Renal pelvis (tissue), 4 donors: ENCODE results near the gene SLX4. TPM values are rescaled to one million over a fixed set of nuclear protein-coding genes. Genes with fewer than 3 reads are reported as not detected.

ENCODE experiments used
- DNase-seq: peaks from one replicate; pipeline ENCODE4 v3.0.0-alpha.2; 2013
- polyA plus RNA-seq, 3 donors: library from polyadenylated mRNA; unstranded; fragments of 120-200 nt; gene quantifications; one replicate each; pipeline ENCODE4 v1.2.1, GENCODE V29; 2013; ENCODE audit not compliant: insufficient read length in 3 of 3

Gene SLX4
- polyA plus RNA-seq, 3 donors = 4.9 to 8.7 (median 7.6) TPM

DNA sequence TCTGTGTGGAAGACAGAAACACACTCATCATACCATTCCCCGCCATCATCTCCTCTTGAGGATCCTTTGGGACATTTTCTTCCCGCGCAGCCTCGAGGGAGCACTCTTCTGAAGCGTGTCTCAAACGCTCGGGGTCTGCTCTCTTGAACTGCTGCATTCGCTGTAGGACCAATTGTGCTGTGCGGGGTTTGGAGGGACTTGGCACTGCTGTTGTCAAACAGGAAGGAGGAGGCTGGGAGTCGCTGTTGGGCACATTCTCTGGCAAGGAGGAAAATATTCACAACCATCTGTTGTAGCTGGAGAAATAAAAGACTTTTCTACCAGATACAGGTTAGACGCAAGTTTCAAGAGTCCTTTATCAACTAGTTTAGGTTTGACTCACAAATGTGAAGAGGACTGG lies 5.0 kb downstream of the SLX4 start:
- DNase-seq = no peak

GRCh38 chr16:3602320-3602653 lies 9.1 kb downstream of the SLX4 start:
- no peak for DNase-seq

DNA sequence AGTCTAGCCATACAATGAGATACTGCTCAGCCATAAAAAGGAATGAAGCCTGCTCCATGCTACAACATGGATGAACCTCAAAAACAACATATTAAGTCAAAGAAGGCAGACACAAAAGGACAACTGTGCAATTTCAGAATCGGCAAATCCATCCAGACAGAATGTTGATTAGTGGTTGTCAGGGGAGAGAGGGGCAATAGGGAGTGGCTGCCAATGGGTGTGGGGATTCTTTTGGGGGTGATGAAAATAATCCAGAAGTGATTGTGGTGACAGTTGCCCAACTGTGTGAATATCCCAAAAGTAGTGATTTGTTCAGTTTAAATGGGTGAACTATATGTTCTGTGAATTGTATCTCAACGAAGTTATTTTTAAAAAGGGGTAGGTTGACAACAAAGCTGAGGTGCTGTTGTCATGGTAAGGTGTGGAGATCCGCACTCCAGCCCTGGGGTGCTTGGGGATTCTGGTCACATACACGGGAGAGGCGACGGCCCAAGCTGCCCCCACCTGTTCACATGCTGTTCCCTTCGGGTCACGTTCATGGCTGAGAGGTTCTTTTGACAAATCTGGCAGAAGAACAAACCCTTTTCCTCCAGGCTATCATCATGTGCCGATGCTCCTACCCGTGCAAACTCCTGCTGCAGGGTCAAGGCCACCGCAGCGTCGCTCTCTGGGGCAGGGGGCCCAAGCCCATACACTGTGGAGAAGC lies 9.6 kb downstream of the SLX4 start:
- no peak for DNase-seq

DNA sequence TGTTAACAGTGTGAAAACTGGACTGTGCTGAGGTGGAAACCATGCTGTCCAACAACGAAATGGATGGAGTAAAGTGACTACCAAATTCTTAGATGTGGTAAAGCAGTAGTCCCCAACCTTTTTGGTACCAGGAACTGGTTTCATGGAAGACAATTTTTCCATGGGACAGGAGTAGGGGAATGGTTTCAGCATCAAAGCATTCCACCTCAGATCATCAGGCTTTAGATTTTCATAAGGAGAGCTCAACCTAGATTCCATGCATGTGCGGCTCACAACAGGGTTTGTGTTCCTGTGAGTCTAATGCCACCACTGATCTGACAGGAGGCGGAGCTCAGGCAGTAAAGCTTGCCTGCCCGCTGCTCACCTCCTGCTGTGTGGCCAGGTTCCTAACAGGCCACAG lies 11.5 kb downstream of the SLX4 start:
- no peak for DNase-seq

GRCh38 chr16:3599121-3599520 lies 12.3 kb downstream of the SLX4 start:
- no peak for DNase-seq

GRCh38 chr16:3598236-3598635 lies 13.2 kb downstream of the SLX4 start:
- no peak for DNase-seq

GRCh38 chr16:3597676-3598075 lies 13.7 kb downstream of the SLX4 start:
- DNase-seq = no peak

DNA sequence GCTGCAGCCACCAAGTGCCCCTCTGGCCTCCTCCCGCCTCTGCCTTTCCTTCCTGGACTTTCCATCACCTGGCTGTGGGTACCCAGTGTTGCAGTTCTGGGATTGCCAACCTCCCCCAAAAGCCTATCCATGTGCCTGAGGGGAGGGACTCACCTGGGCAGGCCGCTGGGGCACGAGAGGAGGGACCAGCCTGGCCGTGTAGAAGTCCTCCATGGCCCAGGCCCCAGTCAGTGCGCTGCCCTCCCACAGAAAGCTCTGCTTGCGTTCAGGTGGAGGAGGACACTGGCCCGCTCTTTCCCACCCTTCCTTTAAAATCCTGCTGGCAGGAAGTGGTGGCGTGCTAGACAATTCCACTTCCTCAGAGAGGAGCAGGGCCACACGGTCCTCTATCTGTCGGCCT lies 14.2 kb downstream of the SLX4 start:
- no peak for DNase-seq

- no peak for DNase-seq
Measured at GRCh38 chr16:3596101-3596861, 15.1 kb downstream of the SLX4 start.

- DNase-seq = no peak
Measured at GRCh38 chr16:3595521-3596021, 15.8 kb downstream of the SLX4 start.

DNA sequence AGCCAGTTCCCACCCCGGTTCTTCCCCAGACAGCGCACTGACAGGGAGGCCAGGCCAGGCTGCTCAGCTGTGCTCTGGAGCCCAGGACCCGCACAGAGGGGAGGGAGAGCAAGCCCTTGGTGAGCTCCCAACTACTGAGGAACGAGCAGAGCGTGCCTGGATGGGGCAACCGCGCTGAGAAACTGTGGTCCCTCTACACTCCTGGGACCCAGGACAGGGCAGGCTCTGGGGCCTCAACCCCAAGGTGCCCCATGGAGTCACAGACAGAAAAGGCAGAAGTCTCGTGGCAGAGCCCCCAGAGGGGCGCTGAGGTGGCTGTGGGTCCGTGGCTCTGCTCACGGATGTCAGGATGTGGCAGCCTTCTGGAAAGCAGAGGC lies 16.3 kb downstream of the SLX4 start:
- no peak for DNase-seq

GRCh38 chr16:3594316-3595109 lies 16.9 kb downstream of the SLX4 start:
- no peak for DNase-seq

DNA sequence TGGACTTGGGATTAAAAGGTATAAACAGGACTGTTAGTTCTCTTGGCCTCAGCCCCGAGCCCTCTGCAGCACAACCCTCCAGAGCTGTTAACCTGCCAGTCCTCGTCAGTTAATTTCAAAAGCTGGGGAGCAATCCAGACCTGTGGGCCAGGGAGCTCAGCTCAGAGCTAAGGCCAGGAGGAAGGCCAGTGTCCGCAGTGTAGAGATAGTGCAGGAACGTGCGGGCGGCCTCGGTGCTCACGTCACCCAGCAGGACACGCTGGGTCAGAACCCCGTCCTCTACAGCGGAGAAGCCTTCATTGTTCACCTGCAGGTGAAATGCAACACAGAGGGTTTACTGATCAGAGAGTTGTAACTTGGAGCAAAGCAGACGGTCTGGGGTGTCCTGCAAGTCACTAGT lies 18.8 kb downstream of the SLX4 start:
- DNase-seq = no peak

DNA sequence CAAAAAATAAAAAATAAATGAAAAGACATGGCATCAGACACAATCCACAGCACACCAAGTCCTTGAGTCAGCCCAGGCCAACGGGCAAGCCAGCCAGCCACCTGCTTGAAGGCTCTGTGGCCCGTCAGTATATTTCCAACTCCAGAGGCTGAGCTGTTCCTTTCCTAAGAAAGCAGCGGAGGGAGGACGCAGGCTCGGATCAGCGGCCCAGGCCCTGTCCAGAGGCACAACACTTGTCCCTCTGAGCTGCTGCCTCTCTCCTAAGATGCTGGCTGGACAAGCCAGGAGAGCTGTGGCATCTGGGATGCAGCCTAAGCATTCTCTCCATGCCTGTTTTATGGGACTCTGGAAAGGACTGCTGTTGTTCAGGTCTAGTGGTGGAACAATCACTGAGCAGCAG lies 19.4 kb downstream of the SLX4 start:
- no peak for DNase-seq

- no peak for DNase-seq
Measured at GRCh38 chr16:3591436-3591803, 20.0 kb downstream of the SLX4 start.

- no peak for DNase-seq
Measured at GRCh38 chr16:3590736-3591435, 20.5 kb downstream of the SLX4 start.

DNA sequence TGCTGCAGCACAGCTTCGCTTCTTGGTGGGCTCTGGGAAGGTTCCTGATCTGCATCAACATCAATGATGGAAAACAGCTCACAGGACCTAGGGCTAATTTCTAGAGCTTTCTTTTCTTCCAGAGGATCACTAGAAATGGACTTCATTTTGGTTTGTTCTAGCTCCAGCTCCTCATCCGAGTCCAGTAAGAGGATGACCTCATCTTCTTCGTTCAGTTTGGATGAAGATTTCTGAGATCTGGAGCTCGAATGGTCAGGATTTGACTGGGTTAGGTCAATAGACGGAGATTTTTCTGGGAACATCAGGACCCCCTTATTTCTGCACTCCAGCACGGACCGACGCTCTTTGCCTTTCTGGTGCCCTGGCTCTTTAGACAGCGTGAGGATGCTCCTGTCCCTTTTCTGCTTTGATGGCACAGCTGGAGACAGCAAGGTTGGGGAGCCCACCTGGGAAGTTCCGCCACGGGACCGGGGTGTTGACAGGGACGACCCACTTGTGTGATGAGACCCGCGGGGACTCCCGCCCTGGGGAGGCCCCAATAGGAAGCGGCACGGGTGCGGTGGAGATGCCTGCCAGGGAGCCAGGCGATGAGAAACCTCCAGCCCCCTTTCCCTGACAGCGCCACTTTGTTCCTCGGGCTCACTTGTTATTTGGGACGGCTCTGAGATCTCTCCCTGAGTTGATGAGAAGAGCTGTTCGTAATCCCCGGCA lies 21.3 kb downstream of the SLX4 start:
- no peak for DNase-seq

DNA sequence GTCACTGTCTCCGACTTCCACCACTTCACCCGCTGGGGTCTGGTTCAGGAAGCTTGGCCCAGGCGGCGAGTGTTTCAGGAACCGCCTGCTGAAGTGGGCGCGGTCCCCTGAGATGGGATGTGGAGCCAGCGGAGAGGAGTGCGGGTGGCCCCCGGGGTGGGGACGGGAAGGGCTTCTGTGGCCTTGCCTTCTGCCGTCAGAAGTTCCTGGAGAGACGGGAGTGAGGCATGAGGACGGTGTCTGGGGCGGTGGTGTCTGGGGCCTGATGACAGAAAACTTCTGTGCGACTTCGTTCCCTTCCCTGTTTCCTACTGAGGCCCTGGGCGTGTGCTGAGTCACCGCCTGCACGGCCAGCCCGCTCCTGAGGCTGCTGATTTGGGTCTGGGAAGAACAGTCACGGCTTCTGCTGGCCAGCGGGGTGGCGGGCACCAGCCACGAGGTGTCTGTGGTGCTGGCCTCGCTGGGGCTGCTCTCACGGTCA lies 21.9 kb downstream of the SLX4 start:
- DNase-seq = no peak

DNA sequence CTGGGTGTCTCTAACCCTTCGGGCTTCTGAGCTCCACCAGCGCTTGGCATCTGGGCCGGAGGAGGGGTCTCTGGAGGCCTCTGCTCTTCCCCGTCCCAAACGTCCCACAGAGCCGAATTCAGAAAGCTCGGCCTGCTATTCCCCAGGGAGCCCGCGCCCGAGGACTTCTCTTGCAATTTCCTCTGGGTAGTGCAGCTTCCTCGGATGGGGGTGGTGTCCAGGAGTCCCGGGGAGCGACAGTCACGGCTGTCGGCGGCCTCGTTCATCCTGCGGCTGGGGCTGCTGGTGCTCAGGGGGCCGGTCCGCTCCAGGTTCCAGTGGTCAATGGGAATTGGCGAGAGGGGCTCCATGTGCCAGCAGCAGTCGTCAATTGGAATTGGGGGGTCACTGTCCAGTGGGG lies 22.4 kb downstream of the SLX4 start:
- DNase-seq = no peak

GRCh38 chr16:3587547-3588110 lies 23.8 kb downstream of the SLX4 start:
- DNase-seq = no peak

GRCh38 chr16:3584412-3584811 lies 27.0 kb downstream of the SLX4 start:
- DNase-seq = no peak
